ENCODE results near the gene PTBP2.
A peak's percentile ranks its signal among the peaks of the same experiment; 100 is the strongest.

Gene PTBP2, protein sequence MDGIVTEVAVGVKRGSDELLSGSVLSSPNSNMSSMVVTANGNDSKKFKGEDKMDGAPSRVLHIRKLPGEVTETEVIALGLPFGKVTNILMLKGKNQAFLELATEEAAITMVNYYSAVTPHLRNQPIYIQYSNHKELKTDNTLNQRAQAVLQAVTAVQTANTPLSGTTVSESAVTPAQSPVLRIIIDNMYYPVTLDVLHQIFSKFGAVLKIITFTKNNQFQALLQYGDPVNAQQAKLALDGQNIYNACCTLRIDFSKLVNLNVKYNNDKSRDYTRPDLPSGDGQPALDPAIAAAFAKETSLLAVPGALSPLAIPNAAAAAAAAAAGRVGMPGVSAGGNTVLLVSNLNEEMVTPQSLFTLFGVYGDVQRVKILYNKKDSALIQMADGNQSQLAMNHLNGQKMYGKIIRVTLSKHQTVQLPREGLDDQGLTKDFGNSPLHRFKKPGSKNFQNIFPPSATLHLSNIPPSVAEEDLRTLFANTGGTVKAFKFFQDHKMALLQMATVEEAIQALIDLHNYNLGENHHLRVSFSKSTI

DNA sequence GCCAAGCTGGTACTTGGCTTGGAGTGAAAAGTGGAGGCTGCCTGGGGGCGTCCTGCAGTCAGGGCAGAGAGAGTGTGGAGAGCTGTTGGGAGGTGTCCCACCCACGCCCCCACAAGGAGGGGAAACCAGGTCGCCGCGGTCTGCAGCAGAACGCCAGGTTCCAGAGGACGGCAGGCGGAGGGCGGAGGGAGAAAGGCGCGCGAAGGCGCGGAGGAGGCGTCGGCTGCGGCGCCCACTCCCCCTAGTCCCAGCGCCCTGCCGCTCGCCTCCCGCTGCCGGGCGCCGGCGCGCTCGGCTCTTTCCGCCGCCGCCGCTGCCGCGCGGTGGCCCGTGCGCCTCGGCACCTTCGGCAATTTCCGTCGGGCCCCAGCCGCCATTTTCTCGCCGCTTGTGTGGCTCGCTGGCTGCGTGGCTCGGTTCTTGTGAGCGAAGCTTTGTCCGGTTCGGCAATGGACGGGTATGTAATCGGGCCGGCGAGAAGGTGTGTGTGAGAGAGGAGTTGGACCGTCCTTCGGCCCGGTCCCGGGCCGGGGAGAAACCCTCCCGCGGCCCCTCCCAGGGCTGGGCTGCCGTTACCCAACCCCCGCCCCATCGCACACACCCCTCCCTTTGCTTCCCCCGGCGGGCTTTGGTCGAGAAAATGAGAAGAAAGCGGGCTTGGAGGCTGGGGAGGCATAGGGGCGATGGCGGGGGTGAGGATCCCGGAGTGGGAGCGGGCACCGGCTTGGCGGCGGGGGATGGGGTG, at the start of gene PTBP2:
TSS of gene PTBP2 (plus strand) at position 369 of the 745 bp plus-strand sequence. CDS start at position 450, 81 bp downstream.
- peak; percentile 79 for DNase-seq

DNA sequence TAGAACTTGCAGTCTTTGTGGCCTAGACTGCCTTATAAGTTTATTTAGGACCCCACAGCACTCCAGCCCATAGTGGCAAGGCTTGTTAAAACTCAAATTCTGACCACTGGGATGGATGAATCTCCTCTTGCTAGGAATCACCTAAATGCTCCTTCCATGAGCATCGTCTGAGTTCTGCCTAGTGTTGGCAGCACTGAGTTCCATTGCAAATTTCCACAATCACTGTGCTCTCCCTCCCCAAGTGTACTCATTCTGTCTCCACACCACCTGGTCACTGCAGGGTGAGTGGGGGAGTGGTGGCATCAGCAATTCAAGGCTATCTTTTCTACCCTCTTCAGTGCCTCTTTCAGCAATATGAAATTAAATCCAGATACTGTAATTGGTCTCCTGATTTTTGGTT, 46.7 kb upstream of the PTBP2 start:
- DNase-seq = no peak

DNA sequence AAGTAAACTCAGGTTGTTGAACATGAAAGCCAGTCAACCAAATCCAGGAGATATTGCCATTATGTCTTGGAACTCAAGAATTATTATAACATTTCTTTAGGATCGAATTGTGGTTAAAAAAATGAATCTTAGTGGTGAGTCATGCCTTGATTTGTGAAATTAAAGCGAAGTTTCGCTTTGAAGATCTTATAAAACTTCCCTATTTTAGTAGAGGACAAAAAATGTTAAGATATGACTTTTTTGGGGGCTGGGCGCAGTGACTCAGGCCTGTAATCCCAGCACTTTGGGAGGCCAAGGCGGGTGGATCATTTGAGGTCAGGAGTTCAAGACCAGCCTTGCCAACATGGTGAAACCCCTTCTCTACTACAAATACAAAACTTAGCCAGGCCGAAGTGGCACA, 39.5 kb upstream of the PTBP2 start:
- DNase-seq = no peak

DNA sequence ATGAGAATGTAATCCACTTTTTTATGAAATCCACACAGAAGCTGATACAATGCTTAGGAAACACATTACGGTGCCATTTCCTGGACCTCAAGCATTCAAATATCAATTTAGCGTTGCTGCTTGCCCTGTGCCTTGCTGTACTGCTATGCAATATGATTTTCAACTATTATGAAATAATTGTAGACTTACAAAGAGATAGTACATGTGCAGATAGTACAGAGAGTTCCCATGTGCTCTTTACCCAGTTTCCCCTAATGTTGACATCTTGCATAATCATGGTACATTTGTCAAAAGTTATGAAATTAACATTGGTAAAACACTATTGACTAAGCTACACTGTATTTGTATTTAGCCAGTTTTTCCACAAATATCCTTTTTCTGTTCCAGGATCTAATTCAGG, 37.7 kb upstream of the PTBP2 start:
- DNase-seq = no peak

DNA sequence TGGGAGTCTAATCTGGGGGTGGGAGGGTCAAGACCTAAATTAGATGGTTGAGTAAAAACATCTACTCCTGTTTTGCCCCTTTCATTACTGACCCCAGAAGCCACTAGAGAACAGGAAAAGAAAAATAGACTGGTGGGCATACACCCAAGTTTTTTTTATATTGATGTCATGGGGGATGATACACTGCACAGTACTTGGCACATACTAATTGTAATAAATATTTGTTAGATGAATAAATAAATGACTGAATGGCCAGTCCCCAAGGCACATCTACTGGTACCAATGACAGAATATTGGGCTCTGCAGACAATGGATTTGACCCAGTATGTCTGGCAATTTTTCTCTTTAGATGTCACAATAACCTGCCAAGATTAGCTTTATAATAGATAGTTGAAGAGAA, 36.8 kb upstream of the PTBP2 start:
- no peak for DNase-seq

DNA sequence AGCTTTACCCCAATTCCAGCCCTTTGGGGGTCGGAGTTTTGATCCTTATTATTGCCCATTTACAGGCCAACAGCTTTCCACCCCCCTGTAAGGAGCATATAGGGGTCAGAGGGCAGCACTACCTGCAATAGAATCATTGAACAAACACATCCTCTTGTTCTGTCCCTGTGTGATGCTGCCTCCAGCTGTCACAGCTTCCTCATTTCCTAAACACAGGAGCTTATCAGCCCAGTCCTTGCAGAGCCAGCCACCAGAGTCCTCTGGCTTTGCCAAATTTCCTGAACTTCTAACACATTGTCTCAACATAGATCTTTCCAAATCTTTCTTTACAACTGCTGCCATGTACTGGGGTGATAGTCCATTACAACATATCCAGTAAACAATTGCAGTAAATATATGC, 32.8 kb upstream of the PTBP2 start:
- no peak for DNase-seq

DNA sequence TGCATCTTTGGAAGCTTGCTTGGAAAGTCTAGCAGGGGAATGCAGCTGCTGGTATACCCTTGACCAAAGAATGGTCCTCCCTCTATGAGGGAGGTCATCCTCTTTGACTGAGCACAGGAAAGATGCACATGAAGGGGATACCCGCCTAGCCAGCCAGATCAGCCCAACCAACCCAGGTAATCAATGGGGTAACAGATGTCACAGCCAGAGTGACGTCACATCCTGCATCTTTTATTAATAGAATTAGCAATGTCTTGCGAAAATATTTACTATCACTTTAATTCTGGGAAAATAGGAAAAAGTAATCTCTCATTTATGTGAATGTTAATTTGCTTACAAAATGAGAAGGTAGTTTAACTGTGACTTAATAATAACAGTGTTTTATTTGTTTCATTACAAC, 25.6 kb upstream of the PTBP2 start:
- no peak for DNase-seq

DNA sequence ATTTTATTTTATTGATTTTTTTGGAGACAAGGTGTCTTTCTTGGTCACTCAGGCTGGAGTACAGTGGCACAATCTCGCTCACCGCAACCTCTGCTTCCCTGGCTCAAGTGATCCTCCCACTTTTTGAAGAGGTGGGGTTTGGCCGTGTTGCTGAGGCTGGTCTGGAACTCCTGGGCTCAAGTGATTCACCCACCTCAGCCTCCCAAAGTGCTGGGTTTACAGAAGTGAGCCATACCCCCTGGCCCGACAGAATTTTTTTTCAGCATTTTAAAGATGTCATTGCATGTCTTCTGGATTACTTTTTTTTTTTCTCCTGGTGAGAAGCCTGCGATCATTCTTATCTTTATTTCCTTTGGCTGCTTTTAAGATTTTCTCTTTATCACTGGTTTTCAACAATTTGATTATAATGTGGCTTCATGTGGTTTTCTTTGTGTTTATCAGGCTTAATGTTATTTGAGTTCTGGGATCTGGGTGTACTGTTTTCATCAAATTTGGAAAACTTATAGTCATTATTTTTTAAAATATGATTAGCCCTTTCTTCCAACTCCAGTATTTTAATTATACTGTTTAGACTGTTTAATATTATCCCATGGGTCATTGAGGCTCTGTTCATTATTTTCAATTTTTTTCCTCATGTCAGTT, 23.1 kb upstream of the PTBP2 start:
- no peak for DNase-seq

DNA sequence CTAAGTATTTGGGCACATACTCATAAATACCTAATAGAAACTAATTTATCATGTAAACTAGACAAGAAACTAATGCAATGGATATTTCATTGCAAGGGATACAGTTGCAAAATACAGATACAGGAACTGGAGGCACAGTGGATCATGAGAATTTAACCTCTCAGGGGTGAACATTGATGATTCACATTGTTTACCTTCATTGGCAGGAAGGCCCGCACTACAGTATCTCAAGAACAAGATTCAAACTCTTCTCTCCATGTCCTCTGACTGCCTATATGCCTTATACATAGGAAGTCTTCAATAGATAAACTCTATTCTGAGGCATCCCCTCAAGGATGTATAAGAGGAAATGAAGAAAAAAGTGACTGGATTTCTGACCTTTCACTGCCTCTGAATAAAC, 18.4 kb upstream of the PTBP2 start:
- DNase-seq = no peak

DNA sequence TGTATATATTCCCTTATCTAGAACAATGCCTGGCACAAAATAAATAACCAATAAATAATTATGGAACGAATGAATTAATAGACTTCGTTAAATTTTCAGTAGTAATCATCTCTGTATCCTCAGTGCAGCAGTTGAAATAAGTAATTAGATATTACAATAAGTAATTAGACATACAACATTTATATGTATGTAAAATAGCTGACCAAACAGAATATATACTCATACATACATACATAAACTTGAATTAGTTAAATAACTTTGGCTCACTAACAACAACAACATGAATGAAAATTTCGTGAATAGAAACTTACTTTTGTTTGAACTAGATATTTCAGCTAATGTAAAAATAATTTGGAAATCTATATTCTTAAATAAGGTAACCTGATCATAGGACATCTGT, 14.6 kb upstream of the PTBP2 start:
- no peak for DNase-seq

DNA sequence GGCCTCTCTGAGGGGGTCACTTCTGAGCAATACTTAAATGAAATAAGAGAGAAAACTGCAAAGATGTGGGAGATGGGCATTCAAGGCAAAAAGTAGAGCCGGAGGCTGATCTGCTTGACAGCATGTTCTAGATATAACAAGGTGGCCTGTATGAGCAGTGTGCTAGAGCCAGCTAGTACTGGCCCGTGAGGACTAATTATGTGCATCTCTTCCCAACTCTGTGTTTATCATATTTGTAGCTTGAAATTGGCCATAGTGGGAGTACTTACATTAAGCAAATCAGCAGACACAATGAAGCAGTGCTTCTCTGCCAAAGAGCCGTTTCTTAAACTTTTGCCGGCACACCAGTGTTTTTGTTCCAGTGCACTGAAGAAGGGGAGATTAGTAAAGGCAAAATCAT, 13.1 kb upstream of the PTBP2 start:
- no peak for DNase-seq

DNA sequence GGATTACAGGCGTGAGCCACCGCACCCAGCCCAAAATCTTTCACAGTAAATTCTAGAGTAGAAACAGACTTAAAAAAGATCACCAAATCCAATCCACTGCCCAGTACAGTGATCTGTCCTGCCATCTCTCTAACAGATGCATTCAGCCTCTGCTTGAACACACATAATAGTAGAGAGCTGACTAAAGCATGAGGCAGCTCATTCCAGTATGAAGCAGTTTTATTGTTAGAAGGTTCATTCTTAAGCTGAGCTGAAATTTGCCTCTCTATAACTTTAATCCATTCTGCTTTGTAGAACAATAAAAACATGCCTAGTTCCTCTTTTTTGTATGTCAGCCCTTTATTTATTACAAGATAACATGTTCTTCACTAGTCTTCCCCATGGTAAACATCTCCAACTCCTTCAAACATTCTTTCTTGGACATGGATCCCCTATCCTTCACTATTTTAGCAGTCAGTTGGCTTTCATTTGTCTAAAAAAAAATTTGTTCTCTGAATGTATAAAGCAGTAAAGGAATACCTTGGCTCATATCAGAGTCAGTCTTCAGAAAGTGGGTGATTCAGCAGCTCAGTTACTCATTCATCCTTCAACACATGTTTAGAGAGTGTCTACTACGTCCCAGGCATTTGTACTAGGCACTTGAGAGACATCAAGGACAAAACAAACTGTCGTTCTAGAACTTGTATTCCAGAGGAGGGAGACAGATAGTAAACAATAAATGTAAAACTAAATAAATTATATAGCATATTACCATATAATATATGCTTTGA, 10.7 kb upstream of the PTBP2 start:
- no peak for DNase-seq

DNA sequence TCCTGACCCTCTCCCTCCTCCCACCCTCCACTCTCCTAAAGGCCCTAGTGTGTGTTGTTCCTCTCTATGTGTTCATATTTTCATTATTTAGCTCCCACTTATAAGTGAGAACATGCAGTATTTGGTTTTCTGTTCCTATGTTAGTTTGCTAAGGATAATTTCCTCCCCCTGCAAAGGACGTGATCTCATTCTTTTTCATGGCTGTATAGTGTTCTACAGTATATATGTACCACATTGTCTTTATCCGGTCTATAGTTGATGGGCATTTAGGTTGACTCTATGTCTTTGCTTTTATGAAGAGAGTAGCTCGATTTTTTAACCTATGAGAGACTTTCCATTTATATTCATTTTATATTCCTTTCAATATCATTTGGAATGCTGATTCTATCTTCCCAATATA, 7.9 kb upstream of the PTBP2 start:
- DNase-seq = no peak

DNA sequence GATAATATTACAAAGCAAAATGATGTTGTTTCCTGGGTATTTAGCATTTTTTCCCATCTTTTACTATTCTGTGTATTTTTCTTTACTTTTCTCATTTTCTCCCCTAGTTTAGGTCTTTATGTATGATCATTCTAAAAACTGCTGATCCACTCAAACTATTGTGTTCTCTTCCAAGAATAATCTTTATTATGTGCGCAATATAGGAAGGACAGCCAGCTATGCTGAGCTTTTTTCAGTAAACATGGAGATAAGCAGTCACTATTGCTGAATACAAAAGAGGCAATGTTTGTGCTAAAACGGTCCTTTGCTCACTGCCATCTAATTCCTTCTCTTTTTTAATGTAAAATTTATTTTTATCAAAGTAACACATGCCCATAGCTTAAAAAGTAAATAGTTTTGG, 6.7 kb upstream of the PTBP2 start:
- no peak for DNase-seq

DNA sequence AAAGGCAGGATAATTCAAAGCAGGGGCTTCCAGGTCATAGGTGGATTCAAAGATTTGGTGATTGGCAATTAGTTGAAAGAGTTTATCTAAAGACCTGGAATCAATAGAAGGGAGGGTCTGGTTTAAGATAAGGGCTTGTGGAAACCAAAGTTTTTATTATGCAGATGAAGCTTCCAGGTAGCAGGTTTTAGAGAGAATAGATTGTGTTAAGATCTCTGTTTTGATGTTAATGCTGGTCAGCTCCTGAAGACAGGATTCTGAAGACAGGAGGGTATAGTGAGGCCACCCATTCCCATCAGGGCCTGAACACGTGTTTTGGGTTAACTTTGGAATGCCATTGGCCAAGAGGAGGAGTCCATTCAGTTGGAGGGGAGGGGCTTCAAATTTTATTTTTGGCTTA, 6.1 kb upstream of the PTBP2 start:
- DNase-seq = no peak

DNA sequence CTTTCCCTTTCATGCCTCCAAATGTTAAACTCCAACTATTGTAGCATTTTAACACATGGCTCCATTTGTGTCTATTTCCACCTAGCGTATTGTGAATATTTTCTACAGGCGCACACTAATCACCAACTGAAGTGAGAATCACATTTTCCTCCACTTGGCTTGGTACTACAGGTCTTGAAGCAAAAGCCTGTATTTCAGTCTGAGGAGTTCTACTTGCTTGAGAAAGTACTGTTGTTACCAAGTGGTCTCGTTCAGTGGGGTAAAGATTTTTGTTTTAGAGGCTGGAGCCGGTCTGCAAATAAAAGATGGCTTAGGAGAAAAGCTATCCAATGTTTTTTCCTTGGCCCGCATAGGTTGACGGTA, 550 bp upstream of the PTBP2 start:
- DNase-seq = no peak

DNA sequence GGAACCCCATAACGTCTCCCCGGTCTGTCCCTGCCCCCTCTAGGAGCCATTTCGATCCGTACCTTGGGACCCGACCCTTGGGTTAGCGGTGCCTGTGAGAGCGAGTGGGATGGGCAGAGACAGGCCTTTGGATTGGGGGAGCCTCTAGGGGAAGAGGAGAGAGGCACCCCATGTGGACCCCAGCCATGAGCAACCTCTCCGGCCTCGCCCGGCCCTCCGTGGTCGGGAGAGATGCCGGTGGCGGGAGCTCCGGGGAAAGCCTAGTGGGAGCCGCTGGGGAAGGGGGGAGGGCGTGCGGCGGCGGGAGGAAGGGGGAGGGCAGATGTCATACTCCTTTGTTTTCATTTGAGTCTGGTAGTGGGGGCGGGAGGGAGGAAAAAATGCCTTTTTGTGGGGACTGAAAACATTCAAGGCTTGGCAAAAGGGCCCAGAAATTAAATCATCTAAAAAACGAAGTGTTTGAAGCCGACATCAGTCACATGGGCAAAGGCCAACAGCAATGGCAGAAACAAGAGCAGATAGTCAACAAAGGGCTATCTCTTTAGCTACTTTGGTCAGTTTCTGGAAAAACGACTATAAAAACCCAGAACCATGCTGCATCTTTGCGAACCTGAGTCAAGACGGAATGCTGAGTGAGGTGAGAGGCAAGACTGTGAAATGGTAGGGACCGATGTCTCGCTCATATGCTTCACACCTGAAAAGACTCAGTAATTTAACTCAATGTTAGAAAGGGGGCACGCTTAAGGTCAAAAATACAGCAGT, 758 bp downstream of the PTBP2 start:
- DNase-seq = peak; percentile 57

DNA sequence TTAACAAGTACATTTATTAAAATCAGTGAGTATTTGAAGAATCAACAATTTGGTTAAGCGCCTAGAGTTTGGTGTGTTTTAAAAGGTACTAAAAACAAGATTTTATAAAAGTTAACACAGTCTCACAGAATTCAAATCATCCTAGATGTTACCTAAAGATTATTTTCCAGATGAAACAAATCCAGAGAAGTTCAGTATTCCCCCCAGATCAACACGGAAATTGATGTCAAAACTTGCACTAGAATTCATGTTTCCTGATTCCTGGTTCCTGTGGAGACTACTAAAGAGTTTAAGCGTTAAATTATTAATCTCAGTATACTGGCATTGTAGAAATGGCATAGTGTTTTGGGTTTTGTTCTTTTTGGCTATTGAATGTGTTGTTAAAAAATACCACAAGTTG, 1.4 kb downstream of the PTBP2 start:
- DNase-seq = no peak

DNA sequence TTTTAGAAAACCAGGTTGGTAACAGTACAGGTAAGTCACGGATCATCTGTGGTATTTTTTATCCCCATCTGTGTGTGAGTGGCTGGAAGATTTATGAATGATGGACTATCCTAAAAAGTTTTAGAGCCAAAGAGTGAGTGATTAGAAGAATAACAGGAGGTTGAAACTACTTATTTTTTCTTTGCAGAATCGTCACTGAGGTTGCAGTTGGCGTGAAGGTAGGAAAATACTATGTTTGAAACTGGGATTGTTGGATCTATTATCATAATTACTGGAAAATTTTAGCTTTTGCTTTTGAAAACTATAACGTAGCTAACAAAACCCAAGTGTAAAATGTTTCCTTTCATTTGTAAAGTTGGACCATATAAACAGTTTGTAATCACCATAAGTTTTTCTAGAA, 1.8 kb downstream of the PTBP2 start:
- no peak for DNase-seq

DNA sequence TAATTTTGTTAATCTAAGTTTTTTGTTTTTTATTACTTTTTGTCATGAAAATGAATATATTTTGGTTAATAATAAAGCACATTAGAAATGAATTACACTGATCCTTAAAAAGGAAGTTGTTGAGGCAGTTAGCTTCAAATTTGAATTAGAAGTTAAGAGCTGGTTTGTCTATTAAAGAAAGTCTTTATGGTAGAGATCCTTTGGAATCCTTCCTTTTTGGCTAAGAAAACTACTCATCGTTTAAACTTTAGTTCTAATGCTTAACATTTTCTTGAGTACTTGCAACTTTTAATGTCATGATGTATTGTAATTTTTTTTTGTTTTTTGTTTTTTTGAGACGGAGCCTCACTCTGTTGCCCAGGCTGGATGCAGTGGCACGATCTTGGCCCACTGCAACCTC, 2.4 kb downstream of the PTBP2 start:
- no peak for DNase-seq

DNA sequence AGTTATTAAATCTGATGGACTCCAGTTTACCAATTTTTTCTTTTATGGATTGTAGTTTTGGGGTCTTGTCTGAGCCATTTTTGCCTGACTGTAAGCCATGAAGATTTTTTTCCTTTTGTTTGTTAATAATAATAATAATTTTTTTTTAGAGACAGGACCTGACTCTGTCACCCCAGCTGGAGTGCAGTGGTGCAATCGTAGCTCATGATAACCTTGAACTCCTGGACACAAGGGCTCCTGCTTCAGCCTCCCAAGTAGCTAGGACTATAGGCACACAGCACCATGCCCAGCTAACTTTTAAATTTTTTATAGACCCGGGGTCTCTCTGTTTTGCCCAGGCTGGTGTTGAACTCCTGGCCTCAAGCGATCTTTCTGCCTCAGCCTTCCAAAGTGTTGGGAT, 6.3 kb downstream of the PTBP2 start:
- no peak for DNase-seq

DNA sequence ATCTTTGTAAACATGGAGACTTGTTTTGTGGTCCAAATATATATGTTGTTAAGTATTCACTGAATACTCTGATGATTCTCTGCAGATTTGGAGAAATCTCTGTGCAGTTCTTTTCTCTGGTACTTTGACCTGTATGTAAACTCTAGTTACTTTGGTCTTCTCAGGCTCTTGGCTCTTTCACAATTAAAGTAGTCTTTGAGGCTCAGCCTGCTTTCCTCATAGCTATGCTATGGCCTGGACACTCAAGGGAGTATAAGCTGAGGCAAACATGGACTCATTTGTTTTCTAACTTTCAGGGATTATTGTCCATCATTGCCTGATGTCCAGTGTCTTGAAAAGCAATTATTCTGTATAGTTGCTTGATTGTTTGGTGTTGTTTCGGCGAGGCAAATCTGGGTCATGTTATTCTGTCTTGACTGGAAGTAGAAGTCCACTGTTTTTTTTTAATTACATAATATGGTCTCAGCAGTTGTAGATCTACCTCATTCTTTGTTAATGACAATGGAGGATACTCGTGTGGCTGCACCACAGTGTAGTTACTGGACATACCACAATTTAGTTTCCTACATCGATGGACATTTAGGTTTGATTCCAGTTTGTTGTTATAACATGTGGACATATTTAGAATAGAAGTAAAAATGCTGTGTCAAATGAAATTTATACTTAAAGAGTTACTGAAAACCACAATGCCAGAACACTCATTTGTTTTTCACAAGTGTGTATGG, 9.2 kb downstream of the PTBP2 start:
- DNase-seq = no peak
